ENCODE results near the gene MGLL.

MGLL gene

GRCh38 chr3:127751782-127752181, 70.5 kb downstream of the MGLL start:
- no peak for DNase-seq

GRCh38 chr3:127751163-127751621, 71.1 kb downstream of the MGLL start:
- no peak for DNase-seq

DNA sequence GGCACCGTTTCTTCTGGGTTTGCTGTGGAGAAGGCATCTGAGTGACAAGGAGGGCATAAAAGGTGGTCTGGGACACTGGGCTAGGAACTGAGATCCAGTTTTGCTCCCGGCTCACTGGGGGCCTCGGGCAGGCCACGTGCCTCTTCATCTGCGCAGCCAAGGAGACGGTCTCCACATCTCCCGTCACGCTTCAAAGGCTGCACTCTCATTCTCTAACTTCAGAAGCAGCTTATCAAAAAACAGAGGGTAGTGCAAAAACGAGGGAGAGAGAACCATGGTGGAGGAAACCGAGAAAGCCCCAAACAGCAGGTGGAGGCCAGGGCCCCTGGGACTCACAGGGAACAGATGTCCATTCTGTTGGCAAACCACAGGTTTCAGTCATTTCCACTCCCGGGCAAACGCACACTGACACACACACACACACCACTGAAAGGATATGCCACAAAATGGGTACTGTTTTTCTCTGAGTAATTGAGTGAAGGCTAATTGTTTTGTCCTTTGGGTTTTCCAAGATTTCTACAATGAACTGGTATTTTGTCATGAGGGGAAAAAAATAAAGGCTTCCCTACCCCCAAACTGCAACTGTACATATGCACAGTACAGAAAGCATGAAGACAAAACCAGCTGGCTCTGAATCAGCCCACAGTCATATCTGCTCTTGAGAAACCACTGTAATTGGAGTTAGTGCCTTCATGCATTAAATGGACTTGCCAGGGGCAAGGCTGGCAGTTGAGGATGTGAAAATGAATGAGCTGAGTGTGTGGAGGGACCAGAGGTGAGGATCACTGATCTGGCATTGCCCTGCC, 71.9 kb downstream of the MGLL start:
- no peak for DNase-seq

DNA sequence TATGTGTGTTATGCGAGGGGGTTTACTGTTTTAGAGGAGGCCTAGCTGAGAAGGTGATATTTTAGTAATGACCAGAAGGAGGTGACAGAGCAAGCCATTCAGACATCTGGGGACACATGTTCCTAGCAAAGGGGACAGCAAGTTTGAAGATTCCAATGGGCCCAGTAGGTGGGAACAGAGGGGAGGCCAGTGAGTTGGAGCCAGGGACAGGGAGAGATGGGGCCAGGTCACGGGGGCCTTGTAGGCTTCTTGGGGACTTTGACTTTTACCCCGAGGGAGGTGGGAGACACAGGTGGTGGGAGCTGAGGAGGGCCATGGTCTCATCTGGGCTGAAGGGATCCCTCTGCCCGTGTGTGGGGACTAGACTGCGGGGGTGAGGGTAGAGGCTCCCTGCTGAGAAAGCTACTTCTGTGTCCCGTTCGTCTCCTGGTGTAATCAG, 72.5 kb downstream of the MGLL start:
- DNase-seq: no peak

DNA sequence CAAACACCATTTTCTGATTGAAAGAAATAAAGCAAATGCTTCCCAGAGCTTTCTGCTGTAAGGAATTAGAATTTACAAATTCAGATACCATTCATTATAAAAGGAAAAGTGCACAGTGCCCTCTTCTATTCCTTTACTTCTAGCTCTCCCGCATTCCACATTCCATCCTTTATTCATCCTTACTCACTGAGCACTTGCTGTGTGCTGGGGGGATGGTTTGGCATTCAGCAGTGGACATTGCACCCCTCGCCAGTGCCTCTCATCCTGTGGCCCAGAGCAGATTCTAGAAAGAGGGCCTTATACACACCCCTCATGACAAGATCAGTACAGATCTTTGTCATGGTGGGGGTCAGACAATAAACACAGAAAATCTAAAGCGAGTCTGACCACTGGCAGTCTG, 73.0 kb downstream of the MGLL start:
- DNase-seq: no peak

GRCh38 chr3:127748754-127749327, 73.5 kb downstream of the MGLL start:
- no peak for DNase-seq

GRCh38 chr3:127747751-127748521, 74.4 kb downstream of the MGLL start:
- DNase-seq: no peak

- DNase-seq: no peak
These were observed 75.2 kb downstream of the MGLL start for GRCh38 chr3:127747066-127747465.

DNA sequence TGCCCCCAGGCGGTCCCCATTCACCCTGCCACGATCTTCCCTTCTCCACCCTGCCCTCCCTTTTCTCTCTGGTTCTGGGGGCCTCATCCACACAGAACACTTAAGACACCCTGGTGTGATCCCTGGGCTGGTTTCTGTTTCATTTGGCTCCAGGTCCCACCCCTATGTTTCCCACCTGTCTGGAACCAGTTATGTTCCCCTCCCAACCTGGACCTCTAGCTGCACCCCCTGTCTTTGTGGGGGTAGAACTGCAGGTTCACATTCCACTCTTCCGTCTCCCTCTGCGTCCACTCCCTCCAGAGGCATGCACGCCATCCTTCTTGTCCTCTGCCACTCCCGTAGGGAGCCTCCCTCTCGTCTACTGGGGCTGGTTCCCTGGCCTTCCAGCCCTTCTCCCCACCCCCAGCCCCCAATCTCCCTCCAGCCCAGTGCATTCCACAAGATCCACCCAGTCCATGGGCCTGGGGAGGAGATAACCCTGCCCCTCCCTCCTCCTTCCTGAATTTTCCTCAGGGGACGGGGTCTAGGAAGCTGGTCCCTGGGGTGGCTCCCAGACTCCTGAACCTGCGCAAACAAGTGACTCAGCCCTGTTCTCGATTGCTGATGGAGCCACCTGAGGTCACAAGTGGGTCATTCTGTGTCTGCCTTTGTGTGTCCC, 75.8 kb downstream of the MGLL start:
- no peak for DNase-seq

GRCh38 chr3:127745656-127746399, 76.5 kb downstream of the MGLL start:
- no peak for DNase-seq

DNA sequence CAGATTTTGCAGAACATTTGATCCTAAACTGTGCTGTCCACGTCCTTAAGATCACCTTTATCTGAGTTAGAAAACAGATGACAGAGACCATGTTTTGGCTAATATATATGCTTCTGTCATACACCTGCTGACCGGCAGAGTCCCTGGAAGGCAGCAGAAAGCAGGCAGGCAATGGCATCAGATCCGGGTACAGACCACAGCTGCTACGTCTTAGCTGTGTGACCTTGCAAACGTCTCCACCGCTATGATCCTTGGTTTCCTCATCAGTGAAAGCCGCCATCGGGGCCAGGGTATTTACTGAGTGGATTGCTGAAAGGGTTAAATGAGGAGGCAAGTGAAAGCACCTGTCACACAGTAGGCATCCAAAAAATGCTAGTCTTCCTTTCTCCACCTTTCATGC, 77.4 kb downstream of the MGLL start:
- no peak for DNase-seq

DNA sequence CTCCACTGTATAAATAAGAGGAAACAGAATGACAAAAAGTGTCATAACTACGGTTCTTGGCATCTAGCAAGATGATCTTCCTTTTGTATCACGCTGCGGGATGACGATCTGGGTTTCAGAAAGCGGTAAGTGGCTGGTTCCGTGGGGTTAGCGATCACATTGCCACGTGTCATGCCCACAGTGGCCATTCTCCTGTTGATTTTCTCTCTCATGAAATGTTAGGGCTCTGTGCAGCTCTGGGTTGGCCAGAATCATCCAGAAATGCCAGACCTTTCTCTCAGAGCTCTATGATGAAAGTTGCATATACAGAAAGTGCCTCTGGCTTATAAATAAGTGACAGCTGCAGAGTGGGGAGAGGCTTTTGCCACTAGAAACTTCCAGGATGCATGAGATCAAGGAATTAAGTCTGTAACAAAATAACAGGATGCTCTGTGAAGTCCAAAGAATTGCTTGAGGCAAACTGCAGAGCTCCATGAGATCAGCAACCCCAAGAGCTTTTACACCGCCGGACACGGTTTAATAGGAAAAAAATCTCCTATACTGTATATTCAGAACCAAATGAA, 78.0 kb downstream of the MGLL start:
- no peak for DNase-seq

DNA sequence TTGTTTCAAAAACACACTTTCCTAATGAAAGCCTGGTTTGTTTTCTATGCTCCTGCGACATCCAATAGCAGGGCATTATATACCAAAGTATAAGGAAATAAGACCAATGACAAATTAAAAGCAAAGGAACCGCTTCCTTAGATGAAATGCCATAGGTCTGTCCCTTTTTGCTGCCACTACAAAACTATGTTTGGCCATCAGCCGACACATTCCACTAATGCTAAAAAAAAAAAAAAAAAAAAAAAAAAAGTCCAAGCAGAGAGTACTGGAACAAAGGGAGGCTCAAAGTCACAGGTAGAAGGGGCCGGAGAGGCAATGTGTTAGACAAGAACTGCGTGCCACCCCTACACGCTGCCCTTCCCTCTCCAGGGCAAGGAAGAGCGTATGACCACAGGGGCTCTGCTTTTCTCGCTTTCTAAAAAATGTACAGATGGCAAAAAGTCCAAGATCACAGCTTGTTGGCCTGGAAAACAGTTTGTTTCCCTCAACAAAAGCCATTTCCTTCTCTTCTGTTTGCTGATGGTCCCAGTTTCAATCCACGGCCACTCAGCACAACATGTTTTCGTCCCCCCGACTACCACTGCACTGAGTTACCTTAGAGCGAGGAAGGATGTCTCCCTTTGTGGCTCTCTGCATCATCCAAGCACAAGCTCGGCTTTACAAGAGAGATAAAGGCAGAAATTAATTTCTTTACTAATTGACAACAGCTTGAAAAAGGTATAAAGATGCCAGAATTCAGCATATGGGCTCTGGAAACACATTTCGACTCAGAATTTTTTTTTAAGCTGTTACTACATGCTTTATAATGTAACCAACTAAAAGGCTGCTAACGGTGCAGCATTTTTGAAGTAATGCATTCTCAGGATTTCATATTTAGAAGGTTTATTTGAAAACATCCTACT, 78.7 kb downstream of the MGLL start:
- no peak for DNase-seq

DNA sequence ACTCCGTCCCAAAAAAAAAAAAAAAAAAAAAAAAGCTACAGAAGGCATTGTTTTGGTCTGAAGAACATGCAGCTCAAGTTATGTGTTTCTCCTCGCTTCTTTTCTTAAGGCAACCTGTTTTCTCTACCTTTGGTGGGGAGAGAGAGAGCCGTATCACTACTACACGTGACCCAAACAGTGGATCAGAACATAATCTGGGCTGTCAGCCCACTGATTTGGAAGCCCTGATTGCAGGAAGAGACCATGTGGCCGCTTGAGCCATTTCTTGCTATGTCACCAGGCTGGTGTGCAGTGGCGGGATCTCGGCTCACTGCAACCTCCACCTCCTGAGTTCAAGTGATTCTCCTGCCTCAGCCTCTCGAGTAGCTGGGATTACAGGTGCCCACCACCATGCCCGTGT, 79.7 kb downstream of the MGLL start:
- DNase-seq: no peak

GRCh38 chr3:127741690-127742089, 80.6 kb downstream of the MGLL start:
- DNase-seq: no peak

DNA sequence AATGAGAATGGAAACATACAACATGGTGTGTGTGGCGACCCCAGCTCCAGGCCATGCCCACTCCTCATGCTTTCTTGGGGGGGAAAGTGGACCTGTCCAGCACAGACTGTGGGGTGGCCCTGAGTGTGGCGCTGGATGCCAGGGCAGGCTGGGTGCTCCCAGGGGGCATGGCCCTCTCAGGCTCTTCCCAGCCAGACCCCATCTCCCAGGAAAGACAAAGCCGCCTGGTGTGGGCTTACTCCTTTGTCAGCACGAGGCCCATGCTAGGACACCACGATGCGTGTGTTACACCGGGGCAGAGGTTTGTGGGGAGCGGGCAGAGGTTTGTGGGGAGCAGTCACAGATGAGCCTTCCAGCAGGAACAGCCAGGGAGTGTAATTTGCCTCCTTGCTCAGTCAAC, 81.1 kb downstream of the MGLL start:
- DNase-seq: no peak

GRCh38 chr3:127740136-127740915, 82.0 kb downstream of the MGLL start:
- DNase-seq: no peak

- DNase-seq: no peak
These were observed 82.8 kb downstream of the MGLL start for GRCh38 chr3:127739347-127740135.

DNA sequence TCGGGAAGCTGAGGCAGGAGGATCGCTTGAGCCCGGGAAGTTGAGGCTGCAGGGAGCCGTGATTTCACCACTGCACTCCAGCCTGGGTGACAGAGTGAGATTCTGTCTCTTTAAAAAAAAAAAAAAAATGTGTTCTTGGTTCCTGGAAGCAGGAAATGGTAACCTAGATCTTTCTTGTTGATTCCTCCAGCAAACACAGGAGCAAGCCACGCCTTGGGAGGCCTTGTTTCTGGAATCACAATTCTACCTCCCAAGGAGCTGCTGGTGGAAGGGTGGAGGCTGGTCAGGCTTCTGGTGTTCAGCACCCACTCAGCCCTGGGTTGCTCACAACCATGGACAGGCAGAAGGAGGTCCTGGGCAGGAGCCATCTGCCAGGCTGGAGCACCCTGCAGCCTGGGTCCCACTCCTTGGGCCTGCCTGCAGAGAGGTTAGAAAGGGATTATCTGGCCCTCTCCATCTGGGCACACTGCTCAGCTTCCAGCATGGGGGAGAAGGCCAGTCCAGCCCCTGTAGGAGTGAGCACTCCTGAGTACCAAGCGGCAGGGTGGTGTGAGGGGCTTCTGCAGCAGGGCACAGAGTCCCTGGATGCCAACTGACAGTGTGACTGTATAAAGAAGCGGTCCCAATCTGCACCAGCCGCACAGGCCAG, 84.0 kb downstream of the MGLL start:
- no peak for DNase-seq
